GM12892 (cell line): ENCODE measurements around the gene SERP1.

Experiments
- POLR2A ChIP-seq: IDR thresholded peaks from 2 replicates; pipeline ENCODE4 v1.6.1; 2011; ENCODE audit warnings: low read depth, low read length, control low read depth
- POLR2AphosphoS5 ChIP-seq: IDR thresholded peaks from 2 replicates; pipeline ENCODE4 v1.6.1; 2011; ENCODE audit warnings: low read depth, low read length, control low read depth
- TAF1 ChIP-seq: IDR thresholded peaks from 2 replicates; pipeline ENCODE4 v1.6.1; 2011; ENCODE audit warnings: low read depth, mild to moderate bottlenecking, control low read depth, low read length, borderline replicate concordance

DNA sequence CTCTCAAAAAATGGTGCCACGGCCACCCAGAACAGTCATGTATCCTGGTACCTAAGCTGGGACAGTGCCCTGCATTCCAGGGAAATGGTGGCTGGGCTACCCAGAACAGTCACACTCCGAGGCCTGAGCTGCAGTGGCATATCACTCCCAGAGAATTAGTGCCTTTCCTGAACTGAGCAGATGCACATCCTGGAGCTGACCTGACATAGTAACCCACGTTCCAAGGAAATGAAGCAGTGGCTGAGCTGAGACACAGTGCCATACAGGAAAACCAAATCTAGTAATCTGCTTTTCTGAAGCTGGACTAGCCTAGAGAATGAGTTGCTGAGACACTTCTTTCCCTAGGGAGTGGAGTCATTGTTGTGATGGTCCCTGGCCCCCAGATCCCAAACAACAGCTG lies 41.8 kb downstream of the SERP1 start:
- TF ChIP-seq POLR2A (no peak), TAF1 (no peak), POLR2AphosphoS5 (no peak)
